Choroid plexus epithelial cell (primary cell): ENCODE data around the gene B3GNT4.
"Not testable (repeated sequence)": the region's sequence is repeated elsewhere in the genome, so short reads cannot be mapped to it uniquely, and the experiment has no call there.

Source experiments
- DNase-seq: peaks from one replicate; pipeline ENCODE4 v3.0.0-alpha.2; 2010; ENCODE audit warnings: low read depth
- H3K4me3 ChIP-seq: 2 replicates; pipeline ENCODE4 v1.5.1; 2011; ENCODE audit warnings: low read depth, mild to moderate bottlenecking, control low read depth, low read length, moderate library complexity
- TF ChIP-seq, protein P1 (sequence below): conservative IDR thresholded peaks from 2 replicates; pipeline ENCODE4 v1.5.1; 2011; ENCODE audit warnings: low read depth, mild to moderate bottlenecking, control low read depth, inconsistent platforms, low read length, moderate library complexity

Gene B3GNT4

DNA sequence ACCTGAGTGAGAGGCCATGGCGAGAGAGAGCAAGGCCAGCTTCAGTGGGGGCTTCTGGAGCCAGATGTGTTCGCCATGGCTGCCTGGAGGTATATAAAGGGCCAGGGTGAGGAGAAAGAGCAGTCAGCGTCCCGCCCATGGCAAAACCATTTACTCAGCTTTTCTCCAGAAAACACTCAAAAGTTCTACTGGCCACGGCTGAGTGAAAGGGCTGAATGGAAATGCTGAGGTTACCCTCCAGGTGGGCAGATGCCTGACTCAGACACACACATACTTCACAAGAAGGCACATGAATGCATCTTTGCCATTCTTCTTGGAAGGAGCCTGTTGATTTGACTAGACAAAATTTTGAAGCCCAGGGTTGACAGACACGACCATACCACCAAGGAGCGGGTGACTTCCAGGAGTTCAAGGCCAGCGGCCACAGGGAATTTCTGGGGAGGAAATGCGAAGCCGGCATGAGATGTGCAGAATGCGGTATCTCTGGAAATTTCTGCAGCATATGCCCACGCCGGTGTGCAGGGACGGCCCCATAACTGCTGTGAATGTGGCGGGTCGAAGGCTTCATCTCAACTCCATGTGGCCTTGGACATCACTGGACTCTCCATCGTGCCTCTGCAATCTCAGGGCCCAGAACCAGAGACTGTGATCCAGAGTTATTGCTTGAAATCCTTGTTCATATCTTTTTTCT lies 29.2 kb upstream of the B3GNT4 start, which contains the start of gene IL31:
IL31 (minus strand) TSS at position 67 of the 691 bp plus-strand sequence; CDS start at position 18, 49 bp downstream.
- TF ChIP-seq, protein P1, sequence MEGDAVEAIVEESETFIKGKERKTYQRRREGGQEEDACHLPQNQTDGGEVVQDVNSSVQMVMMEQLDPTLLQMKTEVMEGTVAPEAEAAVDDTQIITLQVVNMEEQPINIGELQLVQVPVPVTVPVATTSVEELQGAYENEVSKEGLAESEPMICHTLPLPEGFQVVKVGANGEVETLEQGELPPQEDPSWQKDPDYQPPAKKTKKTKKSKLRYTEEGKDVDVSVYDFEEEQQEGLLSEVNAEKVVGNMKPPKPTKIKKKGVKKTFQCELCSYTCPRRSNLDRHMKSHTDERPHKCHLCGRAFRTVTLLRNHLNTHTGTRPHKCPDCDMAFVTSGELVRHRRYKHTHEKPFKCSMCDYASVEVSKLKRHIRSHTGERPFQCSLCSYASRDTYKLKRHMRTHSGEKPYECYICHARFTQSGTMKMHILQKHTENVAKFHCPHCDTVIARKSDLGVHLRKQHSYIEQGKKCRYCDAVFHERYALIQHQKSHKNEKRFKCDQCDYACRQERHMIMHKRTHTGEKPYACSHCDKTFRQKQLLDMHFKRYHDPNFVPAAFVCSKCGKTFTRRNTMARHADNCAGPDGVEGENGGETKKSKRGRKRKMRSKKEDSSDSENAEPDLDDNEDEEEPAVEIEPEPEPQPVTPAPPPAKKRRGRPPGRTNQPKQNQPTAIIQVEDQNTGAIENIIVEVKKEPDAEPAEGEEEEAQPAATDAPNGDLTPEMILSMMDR, result no peak
- no peak within 1 kb of the TSS for H3K4me3 ChIP-seq
- no peak for DNase-seq

GRCh38 chr12:122176473-122176872 lies 27.0 kb upstream of the B3GNT4 start:
- H3K4me3 ChIP-seq, DNase-seq: not testable (repeated sequence)

- DNase-seq, result peak; percentile 28
- H3K4me3 ChIP-seq, result peak within 1 kb of the TSS; percentile 61
- TF ChIP-seq, protein P1, result no peak
Observed at GRCh38 chr12:122182887-122183587, 20.5 kb upstream of the B3GNT4 start, which contains the start of gene LRRC43. LRRC43 (plus strand) TSS chr12:122183123; CDS start chr12:122183145, 22 bp downstream.

GRCh38 chr12:122183588-122183940 lies 19.9 kb upstream of the B3GNT4 start:
- TF ChIP-seq, protein P1, result no peak
- DNase-seq, result no peak
- H3K4me3 ChIP-seq, result peak overlapping the region; percentile 61

DNA sequence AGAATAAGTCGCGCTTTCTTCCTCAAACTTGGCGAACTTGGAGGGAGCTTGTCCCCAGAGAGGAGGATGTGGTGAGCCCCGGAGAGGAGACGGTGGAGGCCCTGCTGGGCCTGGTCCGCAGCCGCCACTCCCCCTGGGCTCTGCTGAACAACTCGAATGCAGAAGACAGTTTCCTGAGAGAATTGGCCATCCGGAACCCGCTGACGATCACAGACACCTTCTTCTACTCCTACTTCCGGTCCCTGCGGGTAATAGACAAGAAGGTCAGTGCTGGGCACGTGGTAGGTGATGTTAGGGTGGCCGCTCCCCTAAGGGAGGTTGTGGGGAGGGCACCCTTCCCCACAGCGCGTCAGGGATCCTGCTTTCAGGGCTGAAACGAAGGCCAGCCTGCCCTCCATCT lies 19.0 kb upstream of the B3GNT4 start:
- DNase-seq, result no peak
- TF ChIP-seq, protein P1, result no peak
- H3K4me3 ChIP-seq, result no peak overlapping the region

- no peak overlapping the region for H3K4me3 ChIP-seq
- DNase-seq, result no peak
- TF ChIP-seq, protein P1, result no peak
Observed at GRCh38 chr12:122185079-122185478, 18.4 kb upstream of the B3GNT4 start.

GRCh38 chr12:122185494-122186082 lies 17.9 kb upstream of the B3GNT4 start:
- H3K4me3 ChIP-seq, result no peak overlapping the region
- DNase-seq, result no peak
- TF ChIP-seq, protein P1, result no peak
